K562 (cell line): ENCODE data around the gene EEF1AKMT1. TPM values are rescaled to one million over a fixed set of nuclear protein-coding genes. Genes with fewer than 3 reads are reported as not detected.

Source experiments
- ADNP ChIP-seq: fragments of 200-800 bp; sonication (Bioruptor generic); IDR thresholded peaks from 2 replicates; pipeline ENCODE4 v1.6.1; 2016; ENCODE audit warnings: missing genetic modification characterization, missing compliant biosample characterization
- CBX8 ChIP-seq: fragments of 200-600 bp; sonication (generic); IDR thresholded peaks from 2 replicates; pipeline ENCODE4 v1.6.1; 2012; ENCODE audit warnings: borderline replicate concordance, mixed run types, low read depth, mild to moderate bottlenecking, moderate library complexity, mixed read lengths, low read length, control low read depth, inconsistent platforms; ENCODE audit not compliant: poor library complexity, severe bottlenecking; ENCODE audit errors: extremely low read depth
- DPF2 ChIP-seq: fragments of 450-650 bp; IDR thresholded peaks from 2 replicates; pipeline ENCODE4 v1.6.1; 2016
- ETS2 ChIP-seq: IDR thresholded peaks from 2 replicates; pipeline ENCODE4 v1.6.1; 2016; ENCODE audit warnings: borderline replicate concordance, missing genetic modification characterization, mild to moderate bottlenecking, moderate library complexity, missing compliant biosample characterization; ENCODE audit not compliant: poor library complexity, severe bottlenecking
- ETV6 ChIP-seq, 3 experiments: fragments of 150-350 bp in 1 of 3; sonication (generic) in 1 of 3; formaldehyde crosslinking in 1 of 3; IDR thresholded peaks; 2 replicates each; pipeline versions ENCODE4 v1.6.1 to v1.8.0; 2014 to 2022; ENCODE audit warnings: borderline replicate concordance in 2 of 3, low read depth in 2 of 3, antibody characterized with exemption in 1 of 3, low read length in 1 of 3, mild to moderate bottlenecking in 1 of 3, missing genetic modification reagents in 1 of 3
- FOSL1 ChIP-seq: fragments of 200-800 bp; sonication (Bioruptor generic); conservative IDR thresholded peaks from 2 replicates; pipeline ENCODE4 v1.6.1; 2016; ENCODE audit warnings: missing genetic modification characterization, missing compliant biosample characterization
- HMG20B ChIP-seq: fragments of 250-450 bp; sonication (Bioruptor Pico); IDR thresholded peaks from 2 replicates; pipeline ENCODE4 v1.5.0; 2021; ENCODE audit warnings: mild to moderate bottlenecking
- HNRNPL ChIP-seq: fragments of 200-400 bp; formaldehyde crosslinking; IDR thresholded peaks from 2 replicates; pipeline ENCODE4 v1.6.1; 2017; ENCODE audit warnings: low read depth, mild to moderate bottlenecking, low read length
- KLF10 ChIP-seq: fragments of 250-450 bp; sonication (Bioruptor Pico); IDR thresholded peaks from 2 replicates; pipeline ENCODE4 v1.6.1; 2021; ENCODE audit warnings: matching md5 sums
- MEF2A ChIP-seq: IDR thresholded peaks from 2 replicates; pipeline ENCODE4 v1.6.1; 2011; ENCODE audit warnings: low read depth, mild to moderate bottlenecking, low read length, moderate library complexity; ENCODE audit not compliant: control insufficient read depth
- MEIS2 ChIP-seq: fragments of 450-650 bp; IDR thresholded peaks from 2 replicates; pipeline ENCODE4 v1.6.1; 2014; ENCODE audit warnings: mild to moderate bottlenecking; ENCODE audit not compliant: partially characterized antibody
- MXI1 ChIP-seq: IDR thresholded peaks from 2 replicates; pipeline ENCODE4 v1.6.1; 2011; ENCODE audit warnings: low read depth, mild to moderate bottlenecking, improper control_type of control experiment, low read length
- NELFE ChIP-seq: IDR thresholded peaks from 2 replicates; pipeline ENCODE4 v1.6.1; 2011; ENCODE audit warnings: mild to moderate bottlenecking; ENCODE audit not compliant: insufficient read depth, insufficient read length
- NR3C1 ChIP-seq: sonication (generic); formaldehyde crosslinking; IDR thresholded peaks from 2 replicates; pipeline ENCODE4 v1.8.1; 2022; ENCODE audit warnings: missing genetic modification reagents
- PBX2 ChIP-seq, 2 experiments: IDR thresholded peaks in 1 of 2; conservative IDR thresholded peaks in 1 of 2; 2 replicates each; pipeline ENCODE4 v1.6.1; 2016; ENCODE audit warnings: low read depth in 2 of 2, mild to moderate bottlenecking in 1 of 2, missing compliant biosample characterization in 1 of 2, missing genetic modification characterization in 1 of 2, moderate library complexity in 1 of 2
- RBM25 ChIP-seq: fragments of 200-400 bp; formaldehyde crosslinking; IDR thresholded peaks from 2 replicates; pipeline ENCODE4 v1.6.1; 2018; ENCODE audit warnings: low read length, low read depth, moderate library complexity; ENCODE audit not compliant: severe bottlenecking
- SMAD2 ChIP-seq: fragments of 150-350 bp; IDR thresholded peaks from 2 replicates; pipeline ENCODE4 v1.6.1; 2014; ENCODE audit warnings: low read depth, mild to moderate bottlenecking, low read length
- SMC3 ChIP-seq: conservative IDR thresholded peaks from 2 replicates; pipeline ENCODE4 v1.6.1; 2011; ENCODE audit warnings: low read depth, low read length, improper control_type of control experiment; ENCODE audit not compliant: insufficient read depth
- WHSC1 ChIP-seq: IDR thresholded peaks from one replicate; pipeline ENCODE4 v1.6.1; 2012; ENCODE audit warnings: low read length, control low read depth, inconsistent platforms
- ZKSCAN1 ChIP-seq: fragments of 150-350 bp; IDR thresholded peaks from 2 replicates; pipeline ENCODE4 v1.6.1; 2016; ENCODE audit warnings: low read depth, low read length
- ZNF124 ChIP-seq: sonication (generic); formaldehyde crosslinking; IDR thresholded peaks from 2 replicates; pipeline ENCODE4 v1.8.1; 2022; ENCODE audit warnings: missing genetic modification reagents
- ZNF133 ChIP-seq: fragments of 250-450 bp; sonication (Bioruptor Pico); IDR thresholded peaks from 2 replicates; pipeline ENCODE4 v1.4.0; 2020; ENCODE audit warnings: mild to moderate bottlenecking
- ZNF212 ChIP-seq: fragments of 450-650 bp; formaldehyde crosslinking; IDR thresholded peaks from 2 replicates; pipeline ENCODE4 v1.4.0; 2020; ENCODE audit warnings: mild to moderate bottlenecking
- ZNF224 ChIP-seq: sonication (generic); formaldehyde crosslinking; IDR thresholded peaks from 2 replicates; pipeline ENCODE4 v1.8.0; 2022; ENCODE audit warnings: mild to moderate bottlenecking, missing genetic modification reagents
- ZNF384 ChIP-seq: IDR thresholded peaks from 2 replicates; pipeline ENCODE4 v1.6.1; 2012; ENCODE audit warnings: low read depth, low read length, improper control_type of control experiment
- ZNF76 ChIP-seq: fragments of 250-450 bp; sonication (Bioruptor Pico); IDR thresholded peaks from 2 replicates; pipeline ENCODE4 v1.4.0; 2020; ENCODE audit warnings: mild to moderate bottlenecking, moderate library complexity, borderline replicate concordance
- polyA plus RNA-seq, 8 experiments: library from polyadenylated mRNA; depleted of rRNA in 4 of 8; stranded (reverse) in 5 of 8; unstranded in 3 of 8; fragments of >200 nt; fragmentation: Nextera tagmentation in 2 of 8; fragmentation: Illumina TruSeq in 1 of 8; extraction: Ambion mirVana in 2 of 8; extraction: Trizol in 1 of 8; gene quantifications; 2 replicates each; pipeline versions ENCODE4 v1.2.1 to v1.2.3, GENCODE V29; 2011 to 2014; ENCODE audit warnings: inconsistent platforms in 1 of 8, missing spikeins in 1 of 8
- total RNA-seq, 7 experiments: library from RNA; depleted of rRNA in 6 of 7; stranded (reverse); fragments of >200 nt in 6 of 7; fragmentation: Illumina TruSeq in 2 of 7; extraction: Trizol in 2 of 7; gene quantifications; 2 replicates each; pipeline versions ENCODE4 v1.2.1 to v1.2.3, GENCODE V29; 2011 to 2021; ENCODE audit warnings: low replicate concordance in 1 of 7

The EEF1AKMT1 gene
- total and polyA plus RNA-seq, 9 of the 15 experiments (the other 6 are each of a cell fraction or from before 2014, with no cell fraction given), result 5.3 to 36.3 (median 7.9) TPM

GRCh38 chr13:20773194-20774080 is at the start of gene EEF1AKMT1 (continued):
- no peak for TF ChIP-seq ZNF124 (CRISPR knock-in tag)
- TF ChIP-seq RBM25, result no peak
- no peak for TF ChIP-seq KLF10 (CRISPR knock-in tag)
- no peak for TF ChIP-seq ZNF384
- TF ChIP-seq PBX2 (CRISPR knock-in tag; IDR thresholded peaks at IDR 0.05; ENCODE audit: low read depth), result peak; percentile 69
- peak; percentile 54 for TF ChIP-seq PBX2 (tag; conservative IDR thresholded peaks at IDR 0.05; ENCODE audit: low read depth)
- no peak for TF ChIP-seq HMG20B (CRISPR knock-in tag)
- no peak for TF ChIP-seq ETV6 (IDR thresholded peaks at IDR 0.05; ENCODE audit: borderline replicate concordance in 1 of 2, low read depth in 2 of 2, low read length in 1 of 2)
- no peak for TF ChIP-seq ETV6 (CRISPR knock-in tag; IDR thresholded peaks at IDR 0.05; ENCODE audit: borderline replicate concordance)
- TF ChIP-seq SMC3, result no peak
- no peak for TF ChIP-seq ZNF133 (CRISPR knock-in tag)
- no peak for TF ChIP-seq HNRNPL
- no peak for TF ChIP-seq NELFE
- no peak for TF ChIP-seq WHSC1
- TF ChIP-seq FOSL1 (tag), result no peak
- no peak for TF ChIP-seq DPF2
- TF ChIP-seq ETS2 (tag), result no peak
- TF ChIP-seq ZNF212 (CRISPR knock-in tag), result no peak
- TF ChIP-seq CBX8, result no peak
- no peak for TF ChIP-seq MXI1
- TF ChIP-seq MEF2A, result no peak
- peak; percentile 95 for TF ChIP-seq MEIS2
- no peak for TF ChIP-seq ZNF224
- no peak for TF ChIP-seq SMAD2
- no peak for TF ChIP-seq ADNP (tag)
- TF ChIP-seq ZKSCAN1, result no peak
- no peak for TF ChIP-seq ZNF76
- no peak for TF ChIP-seq NR3C1
